CD14-positive monocyte (primary cell): ENCODE data around the gene ACTR6. TPM values are rescaled to one million over a fixed set of nuclear protein-coding genes. Genes with fewer than 3 reads are reported as not detected.

ENCODE experiments used
- DNase-seq, 3 donors: peaks; one replicate each; pipeline ENCODE4 v3.0.0-alpha.2; 2011 to 2022
- H2AFZ ChIP-seq: 2 replicates; pipeline ENCODE4 v1.6.0; 2012; ENCODE audit warnings: mild to moderate bottlenecking, low read depth, low read length, inconsistent platforms; ENCODE audit not compliant: insufficient read depth, poor library complexity, severe bottlenecking
- H3K27ac ChIP-seq, 2 donors: 1 replicate in 1 of 2; 2 replicates in 1 of 2; pipeline ENCODE4 v1.5.1; 2012 to 2013; ENCODE audit warnings: low read length in 2 of 2, control low read depth in 1 of 2, inconsistent platforms in 1 of 2, low read depth in 1 of 2, mild to moderate bottlenecking in 1 of 2
- H3K27me3 ChIP-seq, 2 donors: one replicate each; pipeline versions ENCODE4 v1.6.0 to v1.6.1; 2011 to 2013; ENCODE audit warnings: low read length in 2 of 2; ENCODE audit not compliant: control insufficient read depth in 2 of 2, insufficient read depth in 2 of 2
- H3K36me3 ChIP-seq, 2 donors: replicated peaks in 1 of 2; 1 replicate in 1 of 2; 2 replicates in 1 of 2; pipeline versions ENCODE4 v1.5.1 to v1.6.1; 2012 to 2013; ENCODE audit warnings: low read length in 2 of 2, control low read depth in 1 of 2, inconsistent platforms in 1 of 2, mild to moderate bottlenecking in 1 of 2; ENCODE audit not compliant: insufficient read depth in 2 of 2, control insufficient read depth in 1 of 2
- H3K4me1 ChIP-seq, 2 donors: 1 replicate in 1 of 2; 2 replicates in 1 of 2; pipeline versions ENCODE4 v1.5.1 to v1.6.1; 2012 to 2013; ENCODE audit warnings: low read length in 2 of 2, control low read depth in 1 of 2, inconsistent platforms in 1 of 2, mild to moderate bottlenecking in 1 of 2, moderate library complexity in 1 of 2; ENCODE audit not compliant: insufficient read depth in 2 of 2, control insufficient read depth in 1 of 2
- H3K4me2 ChIP-seq: replicated peaks from 2 replicates; pipeline ENCODE3; 2012; ENCODE audit warnings: low read length, moderate library complexity, mild to moderate bottlenecking; ENCODE audit not compliant: poor library complexity, severe bottlenecking; ENCODE audit errors: extremely low read depth
- H3K4me3 ChIP-seq, 3 experiments: fragments of 200-600 bp in 1 of 3; sonication (generic) in 1 of 3; replicated peaks in 1 of 3; 1 replicate in 2 of 3; 2 replicates in 1 of 3; pipeline ENCODE4 v1.5.1; 2011 to 2013; ENCODE audit warnings: low read length in 3 of 3, mild to moderate bottlenecking in 3 of 3, control low read depth in 2 of 3, low read depth in 2 of 3, inconsistent platforms in 1 of 3, moderate library complexity in 1 of 3
- H3K79me2 ChIP-seq: 2 replicates; pipeline ENCODE4 v1.6.0; 2012; ENCODE audit warnings: mild to moderate bottlenecking, control low read depth, inconsistent platforms, low read length, moderate library complexity; ENCODE audit not compliant: insufficient read depth
- H3K9ac ChIP-seq: 2 replicates; pipeline ENCODE4 v1.6.0; 2017; ENCODE audit warnings: low read length, mild to moderate bottlenecking; ENCODE audit not compliant: insufficient read depth, poor library complexity, severe bottlenecking
- H3K9me3 ChIP-seq, 2 donors: replicated peaks in 1 of 2; 1 replicate in 1 of 2; 2 replicates in 1 of 2; pipeline versions ENCODE4 v1.5.1 to v1.6.1; 2012 to 2013; ENCODE audit warnings: low read length in 2 of 2, control low read depth in 1 of 2; ENCODE audit not compliant: control insufficient read depth in 1 of 2, insufficient read depth in 1 of 2
- H4K20me1 ChIP-seq: 2 replicates; pipeline ENCODE4 v1.6.0; 2012; ENCODE audit warnings: mild to moderate bottlenecking, low read length, control low read depth, moderate library complexity; ENCODE audit not compliant: insufficient read depth
- H3K27ac Mint-ChIP-seq, 7 donors: one replicate each; pipeline ENCODE4 v1.8.0; 2020; ENCODE audit warnings: mild to moderate bottlenecking in 7 of 7, mixed read lengths in 7 of 7, moderate library complexity in 6 of 7, inconsistent platforms in 2 of 7
- H3K27me3 Mint-ChIP-seq, 3 donors: one replicate each; pipeline ENCODE4 v1.8.0; 2021 to 2022; ENCODE audit warnings: low read depth in 3 of 3, mild to moderate bottlenecking in 3 of 3, mixed read lengths in 3 of 3, moderate library complexity in 3 of 3, inconsistent platforms in 1 of 3
- H3K36me3 Mint-ChIP-seq, 2 donors: one replicate each; pipeline ENCODE4 v1.8.0; 2020; ENCODE audit warnings: mixed read lengths in 2 of 2, inconsistent platforms in 1 of 2, mild to moderate bottlenecking in 1 of 2
- H3K4me1 Mint-ChIP-seq: one replicate; pipeline ENCODE4 v1.8.0; 2020; ENCODE audit warnings: mild to moderate bottlenecking, mixed read lengths
- H3K4me3 Mint-ChIP-seq, 2 donors: one replicate each; pipeline ENCODE4 v1.8.0; 2020; ENCODE audit warnings: mild to moderate bottlenecking in 2 of 2, mixed read lengths in 2 of 2, moderate library complexity in 1 of 2
- H3K9me3 Mint-ChIP-seq, 7 donors: one replicate each; pipeline ENCODE4 v1.8.0; 2020 to 2022; ENCODE audit warnings: mixed read lengths in 7 of 7, mild to moderate bottlenecking in 6 of 7, moderate library complexity in 6 of 7, inconsistent platforms in 2 of 7
- WGBS: methylation state at CpG from one replicate; pipeline ENCODE4 v1.1.5; 2013; ENCODE audit warnings: missing lambda C conversion rate; ENCODE audit not compliant: insufficient coverage; 5-methylcytosine and 5-hydroxymethylcytosine counted together
- intact Hi-C, 2 donors: fragments of 100-400 bp; cut with micrococcal nuclease; formaldehyde crosslinking; loops; one replicate each; pipeline versions ENCODE4 v1.15.0 to v1.15.1; 2023
- polyA plus RNA-seq, 3 donors: library from polyadenylated mRNA; depleted of rRNA in 1 of 3; unstranded in 2 of 3; stranded (reverse) in 1 of 3; fragments of 300-500 nt in 2 of 3; fragments of >200 nt in 1 of 3; fragmentation: Illumina TruSeq in 2 of 3; gene quantifications; 1 replicate in 2 of 3; 2 replicates in 1 of 3; pipeline ENCODE4 v1.2.3, GENCODE V29; 2012 to 2021
- TF ChIP-seq, protein P1 (sequence below): fragments of 200-600 bp; IDR thresholded peaks from one replicate; pipeline ENCODE4 v1.8.0; 2022; ENCODE audit warnings: antibody characterized with exemption, mild to moderate bottlenecking

Gene ACTR6
- polyA plus RNA-seq, 3 donors: 5.5 to 17.8 (median 16.2) TPM

DNA sequence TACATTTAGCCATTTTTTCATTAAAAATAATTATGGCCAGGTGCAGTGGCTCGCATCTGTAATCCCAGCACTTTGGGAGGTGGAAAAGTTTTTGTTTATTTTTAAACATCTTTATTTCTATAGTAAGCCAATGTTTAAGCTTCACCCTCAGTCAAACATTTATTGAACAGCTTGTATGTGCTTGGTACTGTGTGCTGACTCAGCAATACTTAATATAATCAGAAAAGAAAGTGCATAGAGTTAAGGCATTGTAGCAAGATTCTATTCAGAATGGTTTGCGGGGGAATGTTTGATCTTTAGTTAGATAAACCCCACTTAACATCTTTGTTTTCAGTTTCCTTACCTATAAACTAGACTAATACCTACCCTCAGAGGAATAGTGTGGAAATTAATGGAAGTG, 11.1 kb downstream of the ACTR6 start:
- Histone ChIP-seq H3K9me3 (no peaks in the 10 kb centered on the region), H4K20me1 (no peaks in the 10 kb centered on the region), H3K9ac (no peak overlapping the region), H3K27me3 (no peaks in the 10 kb centered on the region), H3K4me2 (no peak overlapping the region), H3K79me2 (no peaks in the 10 kb centered on the region), H3K4me3 (no peak overlapping the region), H3K27ac (no peak overlapping the region), H3K4me1 (peaks cover 0 to 9% of the 10 kb centered on the region in 2 donors), H2AFZ (no peak overlapping the region), H3K36me3 (peaks cover 65 to 81% of the 10 kb centered on the region in 2 donors)
- H3K4me1 Mint-ChIP-seq: peaks cover 11% of the 10 kb centered on the region
- no CpG with 5 or more reads among the region's 2 CpGs for whole genome bisulfite sequencing
- H3K9me3 Mint-ChIP-seq: no peaks in the 10 kb centered on the region
- intact Hi-C loops: no loop called here
- H3K27me3 Mint-ChIP-seq: no peaks in the 10 kb centered on the region
- DNase-seq: no peak
- TF ChIP-seq, protein P1, sequence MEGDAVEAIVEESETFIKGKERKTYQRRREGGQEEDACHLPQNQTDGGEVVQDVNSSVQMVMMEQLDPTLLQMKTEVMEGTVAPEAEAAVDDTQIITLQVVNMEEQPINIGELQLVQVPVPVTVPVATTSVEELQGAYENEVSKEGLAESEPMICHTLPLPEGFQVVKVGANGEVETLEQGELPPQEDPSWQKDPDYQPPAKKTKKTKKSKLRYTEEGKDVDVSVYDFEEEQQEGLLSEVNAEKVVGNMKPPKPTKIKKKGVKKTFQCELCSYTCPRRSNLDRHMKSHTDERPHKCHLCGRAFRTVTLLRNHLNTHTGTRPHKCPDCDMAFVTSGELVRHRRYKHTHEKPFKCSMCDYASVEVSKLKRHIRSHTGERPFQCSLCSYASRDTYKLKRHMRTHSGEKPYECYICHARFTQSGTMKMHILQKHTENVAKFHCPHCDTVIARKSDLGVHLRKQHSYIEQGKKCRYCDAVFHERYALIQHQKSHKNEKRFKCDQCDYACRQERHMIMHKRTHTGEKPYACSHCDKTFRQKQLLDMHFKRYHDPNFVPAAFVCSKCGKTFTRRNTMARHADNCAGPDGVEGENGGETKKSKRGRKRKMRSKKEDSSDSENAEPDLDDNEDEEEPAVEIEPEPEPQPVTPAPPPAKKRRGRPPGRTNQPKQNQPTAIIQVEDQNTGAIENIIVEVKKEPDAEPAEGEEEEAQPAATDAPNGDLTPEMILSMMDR: no peak
- no peak overlapping the region for H3K27ac Mint-ChIP-seq
- no peak overlapping the region for H3K4me3 Mint-ChIP-seq
- peaks cover 58 to 74% of the 10 kb centered on the region in 2 donors for H3K36me3 Mint-ChIP-seq

DNA sequence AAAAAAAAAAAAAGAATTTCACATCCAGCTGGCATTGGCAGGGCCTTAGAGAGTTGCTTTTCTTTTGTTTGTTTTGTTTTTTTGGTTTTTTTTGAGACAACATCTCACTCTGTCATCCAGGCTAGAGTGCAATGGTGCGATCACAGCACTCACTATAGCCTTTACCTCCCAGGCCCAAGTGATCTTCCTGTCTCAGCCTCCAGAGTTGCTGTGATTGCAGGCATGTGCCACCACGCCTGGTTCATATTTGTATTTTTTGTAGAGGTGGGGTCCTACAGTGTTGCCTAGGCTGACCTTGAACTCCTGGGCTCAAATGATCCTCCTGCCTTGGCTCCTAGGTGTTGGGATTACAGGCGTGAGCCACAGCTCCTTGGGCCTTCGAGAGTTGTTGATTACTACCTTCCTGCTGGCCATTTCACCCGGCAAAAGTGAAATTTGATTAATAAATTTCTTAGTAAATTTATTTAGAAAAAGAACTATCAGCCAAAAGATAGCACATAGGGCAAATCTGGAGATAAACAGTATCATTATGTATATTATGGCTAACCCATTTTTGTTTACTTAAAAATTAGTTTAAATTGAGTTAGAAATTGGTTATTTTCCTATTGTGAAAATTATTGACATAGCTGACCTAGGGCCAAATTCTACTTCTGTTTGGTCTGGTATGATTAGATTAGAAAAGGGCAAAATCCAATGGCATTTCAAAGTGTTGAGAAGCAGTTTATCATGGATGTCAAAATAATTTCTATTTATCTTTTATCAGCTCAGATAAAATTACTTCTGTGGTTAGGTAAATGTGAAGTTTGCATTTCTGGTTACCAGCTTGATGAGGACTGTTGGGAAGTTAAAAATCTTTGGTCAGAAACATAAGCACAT, 12.6 kb downstream of the ACTR6 start:
- Histone ChIP-seq H2AFZ (no peak overlapping the region), H4K20me1 (no peaks in the 10 kb centered on the region), H3K4me3 (no peak overlapping the region), H3K27ac (no peak overlapping the region), H3K9ac (no peak overlapping the region), H3K9me3 (no peaks in the 10 kb centered on the region), H3K4me1 (peaks cover 0 to 9% of the 10 kb centered on the region in 2 donors), H3K4me2 (no peak overlapping the region), H3K27me3 (no peaks in the 10 kb centered on the region), H3K36me3 (peaks cover 59 to 80% of the 10 kb centered on the region in 2 donors), H3K79me2 (no peaks in the 10 kb centered on the region)
- Mint-ChIP-seq H3K4me1 (peaks cover 11% of the 10 kb centered on the region), H3K4me3 (no peak overlapping the region), H3K27me3 (no peaks in the 10 kb centered on the region), H3K36me3 (peaks cover 50 to 68% of the 10 kb centered on the region in 2 donors), H3K9me3 (no peaks in the 10 kb centered on the region), H3K27ac (peak overlapping the region in 1 of 7 donors; percentile 68)
- intact Hi-C loops: no loop called here
- TF ChIP-seq, protein P1: no peak
- WGBS: 80% methylated on average over 1 of the region's 5 CpGs
- no peak for DNase-seq
